Activated T-cell treated with anti-CD3 and anti-CD28 coated beads, Interleukin-2, amount 50 U/mL, for 24 hours (primary cell): ENCODE measurements around the gene ITM2C.

Experiments
- DNase-seq: peaks from one replicate; pipeline ENCODE4 v3.0.0-alpha.2; 2020
- H3K27ac Mint-ChIP-seq: 2 replicates; pipeline ENCODE4 v1.8.0; 2020; ENCODE audit warnings: mild to moderate bottlenecking, mixed read lengths
- H3K27me3 Mint-ChIP-seq: 2 replicates; pipeline ENCODE4 v1.8.0; 2020; ENCODE audit warnings: mixed read lengths
- H3K36me3 Mint-ChIP-seq: 2 replicates; pipeline ENCODE4 v1.8.0; 2020; ENCODE audit warnings: low read depth, mixed read lengths
- H3K4me1 Mint-ChIP-seq: 2 replicates; pipeline ENCODE4 v1.8.0; 2020; ENCODE audit warnings: low read depth, mixed read lengths
- H3K4me3 Mint-ChIP-seq: 2 replicates; pipeline ENCODE4 v1.8.0; 2020; ENCODE audit warnings: mild to moderate bottlenecking, moderate library complexity, mixed read lengths
- H3K9me3 Mint-ChIP-seq: 2 replicates; pipeline ENCODE4 v1.8.0; 2020; ENCODE audit warnings: mixed read lengths

The ITM2C gene, protein sequence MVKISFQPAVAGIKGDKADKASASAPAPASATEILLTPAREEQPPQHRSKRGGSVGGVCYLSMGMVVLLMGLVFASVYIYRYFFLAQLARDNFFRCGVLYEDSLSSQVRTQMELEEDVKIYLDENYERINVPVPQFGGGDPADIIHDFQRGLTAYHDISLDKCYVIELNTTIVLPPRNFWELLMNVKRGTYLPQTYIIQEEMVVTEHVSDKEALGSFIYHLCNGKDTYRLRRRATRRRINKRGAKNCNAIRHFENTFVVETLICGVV

DNA sequence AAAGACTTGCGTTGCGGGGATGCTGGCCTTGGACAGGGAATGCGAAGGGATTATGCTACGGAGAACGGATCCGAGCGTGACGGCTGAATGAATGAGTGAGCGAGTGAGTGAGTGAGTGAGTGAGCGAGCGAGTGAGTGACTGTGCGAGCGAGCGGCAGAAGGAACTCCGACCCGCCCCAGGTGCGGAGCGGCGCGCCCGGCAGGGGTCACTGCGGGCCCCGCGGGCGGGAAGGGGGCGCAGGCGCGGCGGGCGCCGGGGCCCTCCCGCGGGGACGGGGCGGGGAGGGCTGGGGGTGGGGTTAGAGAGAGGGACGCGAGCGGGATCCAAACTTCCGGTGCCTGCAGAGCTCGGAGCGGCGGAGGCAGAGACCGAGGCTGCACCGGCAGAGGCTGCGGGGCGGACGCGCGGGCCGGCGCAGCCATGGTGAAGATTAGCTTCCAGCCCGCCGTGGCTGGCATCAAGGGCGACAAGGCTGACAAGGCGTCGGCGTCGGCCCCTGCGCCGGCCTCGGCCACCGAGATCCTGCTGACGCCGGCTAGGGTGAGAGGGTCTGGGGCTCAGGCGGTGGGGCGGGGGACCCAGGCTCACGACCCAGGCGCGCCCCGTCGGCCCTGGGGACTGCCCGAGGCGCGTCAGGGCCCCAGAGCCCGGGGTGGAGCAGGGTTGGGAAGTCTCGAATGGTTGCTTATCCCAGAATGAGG, at the start of gene ITM2C:
Gene ITM2C (plus strand): TSS at position 338 of the 702 bp plus-strand sequence. CDS start 84 bp downstream, at position 422.
- H3K27ac Mint-ChIP-seq, result peak within 1 kb of the TSS; percentile 77
- DNase-seq, result peak; percentile 84
- H3K4me3 Mint-ChIP-seq, result peak within 1 kb of the TSS; percentile 79
- H3K36me3 Mint-ChIP-seq, result no peaks in the 10 kb centered on the region
- H3K9me3 Mint-ChIP-seq, result no peaks in the 10 kb centered on the region
- H3K4me1 Mint-ChIP-seq, result peaks cover 65% of the 10 kb centered on the region
- peaks cover 10% of the 10 kb centered on the region for H3K27me3 Mint-ChIP-seq

- peak overlapping the region; percentile 68 for H3K27ac Mint-ChIP-seq
- H3K4me3 Mint-ChIP-seq, result no peak overlapping the region
These were observed 49.7 kb upstream of the ITM2C start for GRCh38 chr2:230815088-230815487.

DNA sequence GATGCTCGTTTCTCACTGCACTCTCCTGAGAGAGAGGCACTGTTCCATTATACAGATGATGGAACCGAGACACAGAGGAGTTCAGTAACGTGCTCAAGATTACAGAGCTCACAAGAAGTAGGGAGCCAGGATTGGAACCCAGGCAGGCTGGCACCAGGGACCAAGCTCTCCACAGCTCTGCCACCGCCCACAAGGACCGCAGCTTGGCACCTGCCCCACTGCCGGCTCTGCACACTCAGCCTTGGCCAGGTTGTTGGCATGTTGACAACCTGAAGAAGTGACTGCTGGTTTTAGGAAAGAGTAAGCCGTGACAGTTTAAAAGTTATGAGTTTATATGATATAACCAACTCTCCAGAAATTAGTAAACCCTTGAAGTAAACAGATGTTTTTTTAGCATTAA, 48.0 kb upstream of the ITM2C start:
- peak overlapping the region; percentile 78 for H3K27ac Mint-ChIP-seq
- no peaks in the 10 kb centered on the region for H3K9me3 Mint-ChIP-seq
- H3K27me3 Mint-ChIP-seq, result no peaks in the 10 kb centered on the region
- DNase-seq, result no peak
- no peak overlapping the region for H3K4me3 Mint-ChIP-seq
- H3K36me3 Mint-ChIP-seq, result peaks cover 94% of the 10 kb centered on the region
- peaks cover 2% of the 10 kb centered on the region for H3K4me1 Mint-ChIP-seq

More at GRCh38 chr2:230815088-230815487, 49.7 kb upstream of the ITM2C start:
- H3K36me3 Mint-ChIP-seq, result peaks cover 95% of the 10 kb centered on the region
- peaks cover 4% of the 10 kb centered on the region for H3K4me1 Mint-ChIP-seq
- no peak for DNase-seq
- H3K9me3 Mint-ChIP-seq, result no peaks in the 10 kb centered on the region
- no peaks in the 10 kb centered on the region for H3K27me3 Mint-ChIP-seq

DNA sequence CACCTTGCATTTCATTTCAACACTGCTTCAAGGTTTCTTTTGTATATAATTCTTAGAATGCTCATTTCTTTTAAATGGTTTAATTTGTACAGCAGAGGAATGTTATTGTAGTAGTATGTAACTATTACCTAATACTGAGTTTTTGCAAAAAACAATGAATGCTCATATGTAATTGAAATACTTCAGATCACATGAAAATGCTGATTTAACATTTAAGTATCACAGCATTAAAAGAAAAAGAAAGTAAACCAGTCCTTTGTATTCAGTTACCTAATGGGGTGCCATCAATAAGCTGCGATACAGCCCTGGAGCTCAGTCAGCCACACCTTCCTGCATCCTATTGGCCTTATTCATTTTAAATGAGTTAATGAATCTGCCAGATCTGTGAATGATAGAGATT, 45.3 kb upstream of the ITM2C start:
- no peak for DNase-seq
- Mint-ChIP-seq H3K36me3 (peaks cover 69% of the 10 kb centered on the region), H3K27ac (peak overlapping the region; percentile 68), H3K4me3 (no peak overlapping the region), H3K4me1 (peaks cover 3% of the 10 kb centered on the region), H3K27me3 (no peaks in the 10 kb centered on the region), H3K9me3 (no peaks in the 10 kb centered on the region)

DNA sequence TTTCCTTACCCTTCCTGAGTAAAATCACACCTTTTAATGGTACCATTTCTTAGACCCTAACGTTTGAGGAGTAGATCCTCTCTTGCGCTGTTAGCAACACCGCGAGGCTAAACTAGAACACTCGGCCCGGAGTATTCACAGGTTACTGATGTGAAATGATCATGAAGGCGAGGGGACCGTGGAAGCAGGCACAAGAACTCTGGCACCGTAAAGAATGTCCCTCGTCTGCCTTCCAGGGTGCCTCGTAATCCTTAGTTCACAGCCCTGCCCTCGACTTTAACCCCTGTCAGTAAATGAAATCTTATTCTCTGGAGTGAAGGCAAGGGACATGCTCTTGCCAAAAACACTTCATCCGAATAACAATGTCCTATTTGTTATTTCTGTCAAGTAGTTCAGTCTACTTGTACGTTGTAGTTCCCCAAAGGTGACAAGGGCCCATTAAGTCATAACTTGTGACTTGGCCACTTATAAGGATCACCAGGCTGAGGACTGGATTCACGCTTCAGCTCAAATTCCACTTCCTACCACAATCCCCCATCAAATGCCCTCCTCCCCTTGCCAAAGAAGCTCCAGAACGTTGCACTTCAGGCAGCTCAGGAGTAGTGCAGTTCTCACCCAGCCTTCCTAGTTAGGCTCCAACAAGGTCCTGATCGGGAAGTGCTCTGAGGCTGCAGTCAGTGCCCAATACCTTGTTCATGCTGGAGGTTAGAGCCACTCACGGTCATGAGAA, 43.3 kb upstream of the ITM2C start:
- H3K27me3 Mint-ChIP-seq, result peaks cover 16% of the 10 kb centered on the region
- DNase-seq, result no peak
- peaks cover 7% of the 10 kb centered on the region for H3K4me1 Mint-ChIP-seq
- H3K27ac Mint-ChIP-seq, result peak overlapping the region; percentile 50
- H3K9me3 Mint-ChIP-seq, result no peaks in the 10 kb centered on the region
- no peak overlapping the region for H3K4me3 Mint-ChIP-seq
- H3K36me3 Mint-ChIP-seq, result peaks cover 52% of the 10 kb centered on the region

- Mint-ChIP-seq H3K9me3 (no peaks in the 10 kb centered on the region), H3K27ac (no peak overlapping the region), H3K4me3 (no peak overlapping the region), H3K4me1 (peaks cover 7% of the 10 kb centered on the region), H3K27me3 (peaks cover 23% of the 10 kb centered on the region), H3K36me3 (peaks cover 45% of the 10 kb centered on the region)
- DNase-seq, result no peak
These were observed 42.7 kb upstream of the ITM2C start for GRCh38 chr2:230821991-230822520.

DNA sequence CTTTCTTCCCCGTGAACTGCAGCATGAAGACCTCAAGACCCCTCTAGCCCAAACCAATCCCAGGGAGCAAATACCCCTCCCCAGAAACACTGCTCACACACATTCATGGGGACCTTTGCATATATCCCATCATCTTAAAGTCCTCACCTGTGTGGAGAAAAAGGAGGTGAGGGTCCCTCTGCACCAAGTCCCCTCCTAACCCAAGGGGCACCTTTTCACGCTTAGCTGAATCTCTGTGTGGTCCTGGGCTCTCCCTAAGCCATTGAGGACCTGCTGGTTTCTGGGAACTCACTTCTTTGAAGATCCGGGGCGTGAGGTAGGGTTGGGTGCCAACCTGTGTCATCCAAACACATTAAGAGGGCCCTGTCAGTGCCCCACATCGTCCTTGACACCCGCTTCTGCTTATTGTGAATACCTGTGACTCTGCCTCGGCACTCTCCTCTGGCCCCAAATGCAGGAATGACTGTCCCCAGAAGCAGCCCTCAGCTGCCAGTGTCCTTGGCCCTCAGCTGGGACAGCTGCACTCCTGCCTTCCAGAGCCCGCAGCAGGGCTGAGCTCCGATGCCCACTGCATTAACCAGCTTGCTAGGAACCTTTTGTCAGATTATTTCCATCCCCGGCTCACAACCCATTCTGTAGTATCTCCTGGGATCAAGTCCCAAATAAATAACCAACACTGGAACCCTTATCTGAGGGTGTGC, 41.3 kb upstream of the ITM2C start:
- DNase-seq, result no peak
- H3K4me1 Mint-ChIP-seq, result peaks cover 7% of the 10 kb centered on the region
- H3K27ac Mint-ChIP-seq, result no peak overlapping the region
- no peaks in the 10 kb centered on the region for H3K9me3 Mint-ChIP-seq
- peaks cover 31% of the 10 kb centered on the region for H3K27me3 Mint-ChIP-seq
- H3K4me3 Mint-ChIP-seq, result no peak overlapping the region
- peaks cover 33% of the 10 kb centered on the region for H3K36me3 Mint-ChIP-seq

DNA sequence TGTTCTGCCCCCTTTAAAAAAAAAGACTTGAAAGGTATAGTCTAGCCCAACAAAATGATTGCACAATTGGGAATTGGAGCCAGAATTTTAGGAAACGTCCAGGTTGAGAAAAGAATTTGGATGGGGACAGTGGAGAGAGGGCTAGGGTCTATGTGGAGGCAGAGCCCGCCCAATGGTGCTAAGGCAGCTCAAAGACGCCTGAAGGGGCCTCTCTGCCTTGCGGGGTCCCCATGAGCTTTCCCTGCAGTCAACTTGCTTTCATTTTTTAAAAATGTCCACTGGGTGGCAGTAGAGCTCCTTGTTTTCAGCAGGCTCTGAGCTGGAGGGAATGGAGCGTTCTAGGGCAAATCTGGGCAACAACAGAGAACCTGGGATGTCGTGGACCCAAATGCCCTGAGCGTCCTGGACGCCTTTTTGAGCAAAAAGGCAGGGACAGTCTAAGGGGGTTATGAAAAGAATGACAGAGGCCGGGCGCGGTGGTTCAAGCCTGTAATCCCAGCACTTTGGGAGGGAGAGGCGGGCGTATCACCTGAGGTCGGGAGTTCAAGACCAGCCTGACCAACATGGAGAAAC, 40.2 kb upstream of the ITM2C start:
- Mint-ChIP-seq H3K4me1 (peaks cover 12% of the 10 kb centered on the region), H3K27ac (peak overlapping the region; percentile 78), H3K27me3 (peaks cover 39% of the 10 kb centered on the region), H3K4me3 (no peak overlapping the region), H3K9me3 (no peaks in the 10 kb centered on the region), H3K36me3 (peaks cover 22% of the 10 kb centered on the region)
- DNase-seq, result peak; percentile 63

DNA sequence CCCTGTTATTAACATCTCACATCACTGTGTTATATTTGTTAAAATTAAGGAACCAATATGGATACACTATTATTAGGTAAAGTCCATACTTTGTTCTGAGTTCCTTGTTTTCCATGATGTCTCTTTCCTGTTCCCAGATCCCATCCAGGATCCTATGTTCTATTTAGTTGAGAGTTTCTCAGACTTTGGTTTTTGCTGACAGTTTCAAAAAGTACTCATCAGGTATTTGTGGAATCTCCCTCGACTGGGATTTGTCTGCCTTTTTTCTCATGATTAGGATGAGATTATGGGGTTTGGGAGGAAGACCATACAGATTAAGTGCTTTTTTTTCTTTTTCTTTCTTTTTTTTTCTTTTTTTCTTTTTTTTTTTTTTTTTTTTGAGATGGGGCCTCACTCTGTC, 39.4 kb upstream of the ITM2C start:
- H3K4me3 Mint-ChIP-seq, result no peak overlapping the region
- peaks cover 15% of the 10 kb centered on the region for H3K36me3 Mint-ChIP-seq

DNA sequence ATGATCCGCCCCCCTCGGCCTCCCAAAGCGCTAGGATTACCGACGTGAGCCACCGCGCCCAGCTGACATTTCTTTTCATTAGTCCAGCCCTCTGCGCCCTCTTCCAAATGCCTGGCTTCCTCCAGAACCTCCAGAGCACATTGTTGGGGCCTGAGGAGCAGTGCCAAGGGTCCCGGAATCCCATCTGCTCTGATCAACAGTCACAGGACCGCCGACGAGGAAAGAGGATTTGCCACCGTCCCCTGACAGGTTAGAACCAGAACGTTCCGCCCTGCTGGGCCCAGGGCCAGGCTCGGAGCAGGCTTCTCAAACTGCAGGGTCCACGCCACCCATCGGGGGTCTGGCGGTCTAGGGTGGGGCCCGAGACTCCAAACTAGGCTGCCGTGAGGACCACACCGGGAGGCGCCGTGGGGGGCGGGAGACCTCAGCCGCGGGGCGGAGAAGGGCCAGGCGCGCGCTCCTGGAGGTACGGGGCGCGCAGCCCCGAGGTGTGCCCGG, 36.9 kb upstream of the ITM2C start:
- peaks cover 15% of the 10 kb centered on the region for H3K4me1 Mint-ChIP-seq
- no peak overlapping the region for H3K27ac Mint-ChIP-seq
- H3K9me3 Mint-ChIP-seq, result no peaks in the 10 kb centered on the region
- H3K27me3 Mint-ChIP-seq, result peaks cover 60% of the 10 kb centered on the region
- no peak for DNase-seq
- H3K4me3 Mint-ChIP-seq, result peak overlapping the region; percentile 29
- H3K36me3 Mint-ChIP-seq, result no peaks in the 10 kb centered on the region

More for the DNA sequence above, 39.4 kb upstream of the ITM2C start:
- Mint-ChIP-seq H3K4me1 (peaks cover 14% of the 10 kb centered on the region), H3K9me3 (no peaks in the 10 kb centered on the region), H3K27me3 (peaks cover 47% of the 10 kb centered on the region), H3K27ac (no peak overlapping the region)
- DNase-seq, result no peak

DNA sequence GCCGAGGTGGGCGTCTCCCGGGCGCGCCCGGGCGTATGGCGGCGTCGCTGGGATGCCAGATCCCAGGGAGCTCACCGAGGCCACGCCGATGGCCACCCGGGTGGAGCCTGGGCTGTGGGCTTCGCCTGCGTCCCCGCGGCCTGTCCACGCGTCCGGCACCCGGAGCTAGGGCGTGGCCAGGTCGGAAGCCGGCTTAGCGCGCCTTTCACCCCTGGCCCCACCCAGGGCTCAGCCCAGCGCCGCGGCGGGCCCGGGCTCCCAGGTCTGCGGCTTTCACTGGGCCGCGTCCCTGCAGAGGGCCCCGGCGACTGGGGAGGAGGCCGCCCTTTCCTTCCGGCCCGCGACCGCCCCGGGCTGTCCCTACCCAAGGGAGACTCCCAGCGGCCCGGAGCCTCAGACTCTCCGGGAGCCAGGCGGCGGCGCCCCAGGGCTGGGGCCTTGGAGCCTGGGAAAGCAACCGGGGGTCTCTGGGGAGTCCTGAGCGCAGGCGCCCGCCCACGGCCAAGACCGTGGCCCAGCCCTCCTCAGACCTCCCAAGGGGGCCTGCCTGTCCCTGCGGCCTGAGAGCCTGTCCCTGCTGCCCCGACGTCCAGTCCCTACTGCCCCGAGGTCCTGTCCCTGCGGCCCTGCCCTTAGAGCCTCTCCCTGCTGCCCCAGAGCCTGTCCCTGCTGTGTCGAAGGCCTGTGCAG, 36.3 kb upstream of the ITM2C start:
- H3K27me3 Mint-ChIP-seq, result peaks cover 60% of the 10 kb centered on the region
- no peaks in the 10 kb centered on the region for H3K36me3 Mint-ChIP-seq
- H3K4me1 Mint-ChIP-seq, result peaks cover 15% of the 10 kb centered on the region
- H3K9me3 Mint-ChIP-seq, result no peaks in the 10 kb centered on the region
- DNase-seq, result peak; percentile 43
- H3K27ac Mint-ChIP-seq, result no peak overlapping the region
- H3K4me3 Mint-ChIP-seq, result peak overlapping the region; percentile 29

- no peaks in the 10 kb centered on the region for H3K36me3 Mint-ChIP-seq
- no peaks in the 10 kb centered on the region for H3K9me3 Mint-ChIP-seq
- no peak overlapping the region for H3K27ac Mint-ChIP-seq
- peaks cover 14% of the 10 kb centered on the region for H3K4me1 Mint-ChIP-seq
- peak overlapping the region; percentile 12 for H3K4me3 Mint-ChIP-seq
- no peak for DNase-seq
- peaks cover 60% of the 10 kb centered on the region for H3K27me3 Mint-ChIP-seq
These were observed 35.4 kb upstream of the ITM2C start for GRCh38 chr2:230829293-230829692.

DNA sequence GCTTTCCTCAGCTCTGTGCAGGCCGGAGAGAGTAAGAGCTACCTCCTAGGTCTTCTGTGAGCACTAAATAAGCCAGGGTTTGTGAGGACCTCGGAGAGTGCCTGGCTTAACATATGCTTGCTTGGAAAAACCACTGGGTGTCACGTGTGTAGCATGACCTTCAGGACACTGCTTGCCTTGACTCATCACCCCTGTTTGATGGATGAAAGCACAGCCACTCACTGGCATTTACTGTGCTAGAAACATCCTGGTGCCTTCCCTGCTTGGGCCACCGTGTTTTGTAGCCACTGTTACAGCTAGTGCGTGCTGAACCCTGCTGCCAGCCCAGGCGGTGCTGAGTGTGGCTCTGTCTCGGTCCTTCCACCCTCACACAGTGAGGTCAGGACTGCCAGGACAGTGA, 34.8 kb upstream of the ITM2C start:
- Mint-ChIP-seq H3K4me1 (peaks cover 10% of the 10 kb centered on the region), H3K9me3 (no peaks in the 10 kb centered on the region), H3K27me3 (peaks cover 58% of the 10 kb centered on the region), H3K4me3 (no peak overlapping the region), H3K27ac (no peak overlapping the region), H3K36me3 (no peaks in the 10 kb centered on the region)
- DNase-seq, result no peak
